H1 (cell line): ENCODE data around the gene MYO1D. TPM values are rescaled to one million over a fixed set of nuclear protein-coding genes. Genes with fewer than 3 reads are reported as not detected.

ENCODE experiments used
- CTCF ChIA-PET: fragments of 300-600 bp; sonication (Branson Sonifier 250); formaldehyde crosslinking; loops from one replicate; lab custom pipeline; 2021; ENCODE audit not compliant: partially characterized antibody; lab: Charles Lee
- POLR2A ChIA-PET: fragments of 300-600 bp; sonication (Branson Sonifier 250); formaldehyde crosslinking; loops from one replicate; lab custom pipeline; 2021; ENCODE audit warnings: inconsistent platforms; ENCODE audit not compliant: partially characterized antibody; lab: Charles Lee
- DNase-seq, 2 experiments: peaks; one replicate each; pipeline versions ENCODE4 v3.0.0 to v3.0.0-alpha.2; 2010 to 2022; ENCODE audit warnings: low spot score in 2 of 2, low read depth in 1 of 2, mixed read lengths in 1 of 2
- FAIRE-seq: peaks from 2 replicates; lab custom pipeline; 2011; peaks lifted over from hg19 to GRCh38; lab: Jason Lieb, UNC
- H2AFZ ChIP-seq: 2 replicates; pipeline ENCODE4 v1.8.1; 2012; ENCODE audit warnings: low read length, inconsistent platforms
- H2AK5ac ChIP-seq: 2 replicates; pipeline ENCODE4 v1.6.1; 2013; ENCODE audit warnings: low read depth, low read length
- H2BK120ac ChIP-seq: replicated peaks from 2 replicates; pipeline ENCODE3; 2013; ENCODE audit warnings: low read depth, low read length, inconsistent platforms
- H2BK12ac ChIP-seq: 2 replicates; pipeline ENCODE4 v1.6.1; 2013; ENCODE audit warnings: low read depth, low read length
- H2BK15ac ChIP-seq: 2 replicates; pipeline ENCODE4 v1.6.1; 2013; ENCODE audit warnings: low read length
- H2BK20ac ChIP-seq: 2 replicates; pipeline ENCODE4 v1.6.1; 2013; ENCODE audit warnings: low read length
- H2BK5ac ChIP-seq: 2 replicates; pipeline ENCODE4 v1.6.1; 2013; ENCODE audit warnings: low read depth, low read length
- H3K14ac ChIP-seq: 2 replicates; pipeline ENCODE4 v1.6.1; 2013; ENCODE audit warnings: inconsistent platforms; ENCODE audit not compliant: insufficient read length
- H3K18ac ChIP-seq: 2 replicates; pipeline ENCODE4 v1.6.1; 2013; ENCODE audit warnings: low read length; ENCODE audit errors: extremely low read depth
- H3K23ac ChIP-seq: 2 replicates; pipeline ENCODE4 v1.6.1; 2013; ENCODE audit warnings: inconsistent platforms; ENCODE audit not compliant: insufficient read length
- H3K23me2 ChIP-seq: 2 replicates; pipeline ENCODE4 v1.6.1; 2013; ENCODE audit warnings: low read depth, low read length
- H3K27ac ChIP-seq: 2 replicates; pipeline ENCODE4 v1.6.1; 2011; ENCODE audit warnings: low read depth, low read length, inconsistent platforms
- H3K27me3 ChIP-seq, 4 experiments: replicated peaks in 1 of 4; 1 replicate in 1 of 4; 2 replicates in 3 of 4; pipeline versions ENCODE4 v1.6.1 to v1.8.1; 2011 to 2013; ENCODE audit warnings: low read length in 3 of 4, mild to moderate bottlenecking in 3 of 4, inconsistent platforms in 2 of 4, mixed read lengths in 2 of 4, moderate library complexity in 1 of 4; ENCODE audit not compliant: control insufficient read depth in 3 of 4, insufficient read depth in 3 of 4; ENCODE audit errors: extremely low read depth in 1 of 4
- H3K36me3 ChIP-seq, 4 experiments: 2 replicates each; pipeline versions ENCODE4 v1.6.1 to v1.8.1; 2011 to 2013; ENCODE audit warnings: mild to moderate bottlenecking in 4 of 4, low read length in 3 of 4, moderate library complexity in 2 of 4, control low read depth in 1 of 4, inconsistent platforms in 1 of 4; ENCODE audit not compliant: insufficient read depth in 4 of 4, control insufficient read depth in 2 of 4
- H3K4ac ChIP-seq: replicated peaks from 2 replicates; pipeline ENCODE3; 2013; ENCODE audit warnings: low read length, low read depth, mixed read lengths, inconsistent platforms; ENCODE audit not compliant: insufficient read length
- H3K4me1 ChIP-seq, 4 experiments: replicated peaks in 1 of 4; 1 replicate in 1 of 4; 2 replicates in 3 of 4; pipeline versions ENCODE4 v1.6.1 to v1.8.1; 2011 to 2013; ENCODE audit warnings: low read length in 3 of 4, inconsistent platforms in 2 of 4, mixed read lengths in 1 of 4; ENCODE audit not compliant: insufficient read depth in 4 of 4, control insufficient read depth in 3 of 4
- H3K4me2 ChIP-seq, 2 experiments: 2 replicates each; pipeline versions ENCODE4 v1.6.1 to v1.8.1; 2011 to 2013; ENCODE audit warnings: low read depth in 2 of 2, low read length in 2 of 2, control low read depth in 1 of 2, inconsistent platforms in 1 of 2, mild to moderate bottlenecking in 1 of 2; ENCODE audit not compliant: insufficient read depth in 1 of 2
- H3K4me3 ChIP-seq, 4 experiments: fragments of 200-600, 300-600 bp in 1 of 4; sonication (generic), shearing (Covaris generic), sonication (Bioruptor Twin) in 1 of 4; 2 replicates each; pipeline versions ENCODE4 v1.5.1 to v1.8.1; 2011 to 2016; ENCODE audit warnings: low read length in 4 of 4, low read depth in 3 of 4, control low read depth in 2 of 4, inconsistent platforms in 2 of 4, mild to moderate bottlenecking in 2 of 4, mixed read lengths in 1 of 4, moderate library complexity in 1 of 4; ENCODE audit not compliant: insufficient read depth in 2 of 4; ENCODE audit errors: extremely low read depth in 1 of 4
- H3K56ac ChIP-seq: replicated peaks from 2 replicates; pipeline ENCODE3; 2013; ENCODE audit warnings: low read depth, mild to moderate bottlenecking, mixed read lengths, low read length, inconsistent platforms; ENCODE audit not compliant: insufficient read length
- H3K79me1 ChIP-seq: 2 replicates; pipeline ENCODE4 v1.6.1; 2013; ENCODE audit warnings: low read depth, low read length, control low read depth
- H3K79me2 ChIP-seq, 2 experiments: 2 replicates each; pipeline versions ENCODE4 v1.6.1 to v1.8.1; 2012 to 2013; ENCODE audit warnings: low read length in 2 of 2, mild to moderate bottlenecking in 2 of 2, inconsistent platforms in 1 of 2; ENCODE audit not compliant: insufficient read depth in 2 of 2, control insufficient read depth in 1 of 2
- H3K9ac ChIP-seq, 4 experiments: replicated peaks in 1 of 4; 1 replicate in 1 of 4; 2 replicates in 3 of 4; pipeline versions ENCODE4 v1.6.1 to v1.8.1; 2011 to 2013; ENCODE audit warnings: low read depth in 3 of 4, low read length in 3 of 4, control low read depth in 2 of 4, mild to moderate bottlenecking in 2 of 4, moderate library complexity in 2 of 4, inconsistent platforms in 1 of 4; ENCODE audit errors: extremely low read depth in 1 of 4
- H3K9me3 ChIP-seq, 2 experiments: 2 replicates each; pipeline versions ENCODE4 v1.6.1 to v1.8.1; 2012 to 2013; ENCODE audit warnings: mild to moderate bottlenecking in 2 of 2, moderate library complexity in 2 of 2, control low read depth in 1 of 2, inconsistent platforms in 1 of 2, low read depth in 1 of 2, low read length in 1 of 2, mixed read lengths in 1 of 2; ENCODE audit not compliant: insufficient read depth in 2 of 2
- H4K20me1 ChIP-seq, 2 experiments: replicated peaks in 1 of 2; 2 replicates each; pipeline versions ENCODE3 to v1.8.1; 2011 to 2013; ENCODE audit warnings: inconsistent platforms in 2 of 2, low read length in 2 of 2, mild to moderate bottlenecking in 1 of 2; ENCODE audit not compliant: insufficient read depth in 2 of 2, control insufficient read depth in 1 of 2
- H4K5ac ChIP-seq: 2 replicates; pipeline ENCODE4 v1.6.1; 2013; ENCODE audit warnings: low read length, low read depth, mixed read lengths, inconsistent platforms; ENCODE audit not compliant: insufficient read length
- H4K8ac ChIP-seq: 2 replicates; pipeline ENCODE4 v1.8.0; 2013; ENCODE audit warnings: mild to moderate bottlenecking, moderate library complexity, low read length, inconsistent platforms; ENCODE audit not compliant: insufficient read depth; ENCODE audit errors: extremely low read depth
- H4K91ac ChIP-seq: replicated peaks from 2 replicates; pipeline ENCODE3; 2013; ENCODE audit warnings: low read length, mixed read lengths, inconsistent platforms; ENCODE audit not compliant: insufficient read length
- CTCF ChIP-seq, 3 experiments: IDR thresholded peaks; 1 replicate in 2 of 3; 2 replicates in 1 of 3; pipeline versions ENCODE4 v1.5.1 to v1.6.1; 2011; ENCODE audit warnings: low read length in 3 of 3, mild to moderate bottlenecking in 3 of 3, inconsistent platforms in 2 of 3, low read depth in 1 of 3, moderate library complexity in 1 of 3; ENCODE audit not compliant: insufficient read depth in 1 of 3; ENCODE audit errors: control extremely low read depth in 1 of 3
- JUND ChIP-seq: IDR thresholded peaks from 2 replicates; pipeline ENCODE4 v1.6.1; 2011; ENCODE audit warnings: mild to moderate bottlenecking, improper control_type of control experiment, low read length
- RAD21 ChIP-seq, 2 experiments: IDR thresholded peaks in 1 of 2; conservative IDR thresholded peaks in 1 of 2; 2 replicates each; pipeline ENCODE4 v1.6.1; 2011; ENCODE audit warnings: low read depth in 2 of 2, low read length in 2 of 2, improper control_type of control experiment in 1 of 2, inconsistent platforms in 1 of 2, mild to moderate bottlenecking in 1 of 2, moderate library complexity in 1 of 2
- WGBS, 2 experiments: shearing (Covaris generic) in 1 of 2; methylation state at CpG; one replicate each; pipeline versions ENCODE4 v1.1.6 to v1.1.7; 2013 to 2015; ENCODE audit warnings: low lambda C conversion rate in 2 of 2, mixed read lengths in 2 of 2, inconsistent platforms in 1 of 2, low coverage in 1 of 2, missing lambda C conversion rate in 1 of 2; ENCODE audit not compliant: insufficient replicate concordance in 2 of 2, insufficient coverage in 1 of 2, insufficient read length in 1 of 2; ENCODE audit errors: extremely low coverage in 1 of 2, missing lambda C conversion rate in 1 of 2; 5-methylcytosine and 5-hydroxymethylcytosine counted together
- polyA plus RNA-seq, 7 experiments: library from polyadenylated mRNA; depleted of rRNA in 3 of 7; stranded (reverse) in 5 of 7; unstranded in 2 of 7; fragments of >200 nt in 5 of 7; fragments of 200-250 nt in 2 of 7; gene quantifications; 1 replicate in 5 of 7; 2 replicates in 1 of 7; 4 replicates in 1 of 7; pipeline versions ENCODE4 v1.2.1 to v1.2.3, GENCODE V29; 2011 to 2013; ENCODE audit warnings: missing spikeins in 2 of 7, mixed read lengths in 2 of 7
- total RNA-seq: library from RNA; stranded (reverse); fragmentation: NEBNext Ultra II Directional; extraction: Animal tissue kit (Norgen Biotek cat#: 25700); gene quantifications from 2 replicates; pipeline ENCODE4 v1.2.1, GENCODE V29; 2021

MYO1D gene
- total and polyA plus RNA-seq, 2 of the 8 experiments (the other 6 are each of a cell fraction or from before 2014, with no cell fraction given), result 6.5 to 25.4 TPM

GRCh38 chr17:32795339-32795979 is 81.5 kb downstream of the MYO1D start:
- TF ChIP-seq JUND (no peak), CTCF (IDR thresholded peaks at IDR 0.05; ENCODE audit: control extremely low read depth in 1 of 3, insufficient read depth in 1 of 3, low read depth in 1 of 3, low read length in 3 of 3) (peak; percentile 16 to 33 (median 29); a peak in 3 of 4 replicates), RAD21 (IDR thresholded peaks at IDR 0.05 in 1 of 2, conservative IDR thresholded peaks at IDR 0.05 in 1 of 2; ENCODE audit: low read depth in 2 of 2, low read length in 2 of 2) (peak; percentile 26 to 35)
- FAIRE-seq (peak; percentile 52), DNase-seq (no peak)
- Histone ChIP-seq H3K36me3 (no peaks in the 10 kb centered on the region), H3K4me3 (no peak overlapping the region), H2AFZ (no peak overlapping the region), H3K18ac (no peak overlapping the region), H4K91ac (no peak overlapping the region), H4K5ac (no peak overlapping the region), H2BK120ac (no peak overlapping the region), H3K27me3 (no peaks in the 10 kb centered on the region), H4K20me1 (no peaks in the 10 kb centered on the region), H3K79me1 (no peaks in the 10 kb centered on the region; the same call in 1 of the 2 replicates), H3K23me2 (no peaks in the 10 kb centered on the region), H3K79me2 (no peaks in the 10 kb centered on the region), H4K8ac (no peak overlapping the region; the same call in 1 of the 2 replicates), H2BK20ac (no peak overlapping the region), H3K4me2 (no peak overlapping the region), H3K4me1 (no peaks in the 10 kb centered on the region), H3K9me3 (no peaks in the 10 kb centered on the region), H2BK15ac (no peak overlapping the region), H3K14ac (no peak overlapping the region), H2BK12ac (no peak overlapping the region), H3K56ac (no peak overlapping the region), H2AK5ac (no peak overlapping the region), H3K23ac (no peak overlapping the region), H2BK5ac (no peak overlapping the region), H3K4ac (no peak overlapping the region), H3K9ac (no peak overlapping the region), H3K27ac (no peak overlapping the region)
- 93% methylated on average over 11 of the region's 11 CpGs; no CpG with 5 or more reads in 1 of the 2 experiments for WGBS, 2 experiments
- CTCF ChIA-PET, result interaction anchor here (0.6 to 5.0 kb wide), 13 partner anchors 20 to 1245 kb away, joined by 3 to 34 read pairs (median 4); partner anchors contain the start of gene MYO1D
- POLR2A ChIA-PET, result interaction anchor here (1.5 kb wide), 1 partner anchor 81 kb away, joined by 4 read pairs; the partner anchor contains the start of gene MYO1D
